A549 treated with ZK216348 at 1 μM for 4 hours (cell line): ENCODE data around the gene IFNA8. TPM values are rescaled to one million over a fixed set of nuclear protein-coding genes. Genes with fewer than 3 reads are reported as not detected.

Source experiments
- total RNA-seq: library from RNA; stranded (reverse); fragments of 200-300 nt; extraction: Qiagen RNA extraction; gene quantifications from 5 replicates; pipeline ENCODE4 v1.2.3, GENCODE V29; 2022; ENCODE audit warnings: low read depth

Gene IFNA8
- total RNA-seq: not detected in 5 replicates

DNA sequence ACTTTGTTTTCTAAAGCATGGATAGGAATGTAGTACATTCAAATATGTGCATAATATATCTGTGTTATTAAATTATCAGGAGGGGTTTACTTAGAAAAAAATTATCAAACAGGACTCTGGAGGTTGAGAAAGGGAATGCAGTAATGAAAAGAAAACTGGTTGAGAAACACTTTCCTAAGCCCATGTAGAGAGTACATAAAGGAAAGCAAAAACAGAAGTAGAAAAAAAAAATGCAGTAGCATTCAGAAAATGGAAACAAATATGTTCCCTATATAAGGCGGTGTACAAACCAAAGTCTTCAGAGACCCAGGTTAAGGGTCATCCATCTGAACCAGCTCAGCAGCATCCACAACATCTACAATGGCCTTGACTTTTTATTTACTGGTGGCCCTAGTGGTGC lies at the start of gene IFNA8:
TSS of gene IFNA8 (plus strand) at position 301 of the 400 bp plus-strand sequence. CDS start at position 361, 60 bp downstream.

DNA sequence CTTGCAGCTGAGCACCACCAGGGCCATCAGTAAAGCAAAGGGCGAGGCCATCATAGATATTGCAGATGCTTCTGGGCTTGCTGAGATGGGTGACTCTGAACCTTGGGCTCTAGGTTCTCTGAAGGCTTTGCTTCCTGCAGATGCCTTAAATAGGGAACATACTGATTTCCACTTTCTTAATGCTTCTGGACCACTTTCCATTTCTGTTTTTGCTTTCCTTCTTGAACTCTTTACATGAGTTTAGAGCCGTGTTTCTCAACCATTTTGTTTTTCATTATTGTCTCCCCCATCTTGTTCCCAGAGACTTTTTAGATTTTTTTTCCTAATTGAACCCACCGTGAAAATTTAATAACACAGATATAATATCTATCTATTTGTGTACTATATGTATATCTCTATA lies 41.0 kb upstream of the IFNA8 start, which contains the start of gene IFNA13:
TSS of gene IFNA13 (minus strand) at position 101 of the 400 bp plus-strand sequence. CDS start at position 54, 47 bp downstream.

GRCh38 chr9:21385131-21385670 lies 23.7 kb upstream of the IFNA8 start, which contains the start of gene IFNA2:
Gene IFNA2, minus strand, starts transcription at chr9:21385398. Its CDS starts 69 bp downstream, at chr9:21385329.

DNA sequence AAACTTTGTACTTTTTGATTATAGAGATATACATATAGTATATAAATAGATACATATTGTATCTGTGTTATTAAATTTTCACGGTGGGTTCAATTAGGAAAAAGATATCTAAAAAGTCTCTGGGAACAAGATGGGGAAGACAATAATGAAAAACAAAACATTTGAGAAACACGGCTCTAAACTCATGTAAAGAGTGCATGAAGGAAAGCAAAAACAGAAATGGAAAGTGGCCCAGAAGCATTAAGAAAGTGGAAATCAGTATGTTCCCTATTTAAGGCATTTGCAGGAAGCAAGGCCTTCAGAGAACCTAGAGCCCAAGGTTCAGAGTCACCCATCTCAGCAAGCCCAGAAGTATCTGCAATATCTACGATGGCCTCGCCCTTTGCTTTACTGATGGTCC lies 31.2 kb downstream of the IFNA8 start, which contains the start of gene IFNA1:
TSS of gene IFNA1 (plus strand) at position 301 of the 400 bp plus-strand sequence. CDS start at position 370, 69 bp downstream.

Other genes with a start within 250 kb of the IFNA8 start
- gene IFNA21, start 242.5 kb upstream of the IFNA8 start, total RNA-seq: not detected in 5 replicates
- gene IFNA4, start 221.5 kb upstream of the IFNA8 start, total RNA-seq: not detected in 5 replicates
- gene IFNA7, start 206.9 kb upstream of the IFNA8 start, total RNA-seq: not detected in 5 replicates
- not detected in 5 replicates for gene IFNA10, start 202.0 kb upstream of the IFNA8 start, total RNA-seq
- not detected in 5 replicates for gene IFNA16, start 191.8 kb upstream of the IFNA8 start, total RNA-seq
- not detected in 5 replicates for gene IFNA17, start 180.9 kb upstream of the IFNA8 start, total RNA-seq
- not detected in 5 replicates for gene IFNA14, start 169.1 kb upstream of the IFNA8 start, total RNA-seq
- not detected in 5 replicates for gene IFNA5, start 103.8 kb upstream of the IFNA8 start, total RNA-seq
- gene KLHL9, start 73.7 kb upstream of the IFNA8 start, total RNA-seq: 11.7 to 20.5 TPM (median 18.7 TPM) in 5 replicates
- not detected in 5 replicates for gene IFNA6, start 58.2 kb upstream of the IFNA8 start, total RNA-seq
- gene IFNA13, start 41.1 kb upstream of the IFNA8 start, total RNA-seq: not detected in 5 replicates
- not detected in 5 replicates for gene IFNA2, start 23.7 kb upstream of the IFNA8 start, total RNA-seq
- not detected in 5 replicates for gene IFNA1, start 31.3 kb downstream of the IFNA8 start, total RNA-seq
- gene IFNE, start 73.2 kb downstream of the IFNA8 start, total RNA-seq: 1.0 to 2.2 TPM (median 1.7 TPM) in 5 replicates